Bronchial epithelial cell (primary cell): Measurements from ENCODE around the gene SEC24D. TPM values are rescaled to one million over a fixed set of nuclear protein-coding genes. Genes with fewer than 3 reads are reported as not detected.

Experiments
- DNase-seq: peaks from one replicate; pipeline ENCODE4 v3.0.0-alpha.2; 2010; ENCODE audit warnings: low read depth
- FAIRE-seq: peaks from 2 replicates; lab custom pipeline; 2011; peaks lifted over from hg19 to GRCh38; lab: Jason Lieb, UNC
- H3K27me3 ChIP-seq: 2 replicates; pipeline ENCODE4 v1.5.1; 2011; ENCODE audit warnings: low read length; ENCODE audit not compliant: control insufficient read depth, insufficient read depth
- H3K36me3 ChIP-seq: 2 replicates; pipeline ENCODE4 v1.5.1; 2011; ENCODE audit warnings: low read length; ENCODE audit not compliant: control insufficient read depth, insufficient read depth
- H3K4me3 ChIP-seq: 2 replicates; pipeline ENCODE4 v1.5.1; 2011; ENCODE audit warnings: mild to moderate bottlenecking, low read depth, low read length, control low read depth
- total RNA-seq: library from RNA; depleted of rRNA; stranded (reverse); fragments of >200 nt; gene quantifications from 2 replicates; pipeline ENCODE4 v1.2.1, GENCODE V29; 2014
- TF ChIP-seq, protein P1 (sequence below): IDR thresholded peaks from 2 replicates; pipeline ENCODE4 v1.5.1; 2011; ENCODE audit warnings: mild to moderate bottlenecking, moderate library complexity, low read length, control low read depth, inconsistent platforms; ENCODE audit not compliant: insufficient read depth, severe bottlenecking

SEC24D gene
- total RNA-seq, 1 donor from 2014 or later, result 18.4 TPM

DNA sequence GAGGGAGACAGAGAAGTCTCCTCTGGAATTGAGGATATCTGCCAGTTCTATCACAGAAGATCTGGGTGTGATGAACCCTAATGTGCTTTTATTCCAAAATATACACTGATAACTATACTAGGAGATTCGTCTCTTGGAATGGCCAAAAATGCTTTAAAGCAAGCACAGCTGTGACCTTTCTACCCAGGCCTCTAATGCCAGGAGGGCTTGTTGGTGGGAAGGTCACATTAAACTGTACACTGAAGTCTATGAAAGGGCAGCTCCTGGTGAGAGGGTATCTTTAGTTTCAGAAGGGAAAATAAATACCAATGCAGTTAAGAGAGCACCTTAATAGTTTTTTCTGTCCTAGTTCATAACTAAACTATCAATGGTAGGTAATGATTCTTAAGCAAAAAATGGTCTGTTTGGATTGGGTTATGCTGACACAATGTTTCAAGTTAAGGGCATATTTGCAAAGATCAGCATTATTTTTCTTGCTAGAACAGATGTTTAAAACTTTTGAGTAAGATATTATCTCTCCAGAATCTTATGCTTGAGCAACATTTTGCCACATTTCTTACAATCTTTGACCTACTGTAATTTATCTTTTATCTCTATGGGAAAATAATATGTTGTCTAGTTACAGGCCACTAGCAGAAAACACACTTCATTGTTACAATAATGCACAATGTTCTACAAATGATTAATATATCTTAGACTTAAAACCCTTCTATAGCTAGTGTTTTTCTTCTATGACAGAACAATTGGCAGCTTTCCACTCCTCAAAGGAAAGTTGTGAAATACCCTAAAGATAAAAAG lies 59.6 kb downstream of the SEC24D start:
- TF ChIP-seq, protein P1, sequence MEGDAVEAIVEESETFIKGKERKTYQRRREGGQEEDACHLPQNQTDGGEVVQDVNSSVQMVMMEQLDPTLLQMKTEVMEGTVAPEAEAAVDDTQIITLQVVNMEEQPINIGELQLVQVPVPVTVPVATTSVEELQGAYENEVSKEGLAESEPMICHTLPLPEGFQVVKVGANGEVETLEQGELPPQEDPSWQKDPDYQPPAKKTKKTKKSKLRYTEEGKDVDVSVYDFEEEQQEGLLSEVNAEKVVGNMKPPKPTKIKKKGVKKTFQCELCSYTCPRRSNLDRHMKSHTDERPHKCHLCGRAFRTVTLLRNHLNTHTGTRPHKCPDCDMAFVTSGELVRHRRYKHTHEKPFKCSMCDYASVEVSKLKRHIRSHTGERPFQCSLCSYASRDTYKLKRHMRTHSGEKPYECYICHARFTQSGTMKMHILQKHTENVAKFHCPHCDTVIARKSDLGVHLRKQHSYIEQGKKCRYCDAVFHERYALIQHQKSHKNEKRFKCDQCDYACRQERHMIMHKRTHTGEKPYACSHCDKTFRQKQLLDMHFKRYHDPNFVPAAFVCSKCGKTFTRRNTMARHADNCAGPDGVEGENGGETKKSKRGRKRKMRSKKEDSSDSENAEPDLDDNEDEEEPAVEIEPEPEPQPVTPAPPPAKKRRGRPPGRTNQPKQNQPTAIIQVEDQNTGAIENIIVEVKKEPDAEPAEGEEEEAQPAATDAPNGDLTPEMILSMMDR, result no peak
- DNase-seq (peak; percentile 26), FAIRE-seq (no peak)
- Histone ChIP-seq H3K4me3 (no peak overlapping the region), H3K36me3 (no peaks in the 10 kb centered on the region), H3K27me3 (no peaks in the 10 kb centered on the region)

DNA sequence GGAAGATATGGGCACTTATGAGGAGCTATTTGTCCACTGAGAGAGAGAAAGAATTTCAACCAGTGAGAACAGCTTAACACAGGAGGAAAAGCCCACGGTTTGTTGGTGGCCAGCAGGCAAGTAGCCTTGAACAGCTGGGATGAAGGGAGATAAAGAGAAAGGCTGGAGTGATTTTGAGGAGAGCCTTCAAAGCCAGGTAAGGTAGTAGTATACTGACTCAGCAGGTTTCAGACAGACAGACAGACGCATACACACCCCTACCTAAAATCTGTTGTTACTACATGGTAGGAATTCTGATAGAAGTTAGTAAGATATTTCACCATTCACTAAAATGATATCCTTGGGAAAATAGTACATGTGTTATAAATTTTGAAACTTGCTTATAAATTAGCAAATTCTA lies 60.5 kb downstream of the SEC24D start:
- FAIRE-seq (no peak), DNase-seq (peak; percentile 22)
- Histone ChIP-seq H3K27me3 (no peaks in the 10 kb centered on the region), H3K36me3 (no peaks in the 10 kb centered on the region), H3K4me3 (no peak overlapping the region)
- TF ChIP-seq, protein P1, result no peak

DNA sequence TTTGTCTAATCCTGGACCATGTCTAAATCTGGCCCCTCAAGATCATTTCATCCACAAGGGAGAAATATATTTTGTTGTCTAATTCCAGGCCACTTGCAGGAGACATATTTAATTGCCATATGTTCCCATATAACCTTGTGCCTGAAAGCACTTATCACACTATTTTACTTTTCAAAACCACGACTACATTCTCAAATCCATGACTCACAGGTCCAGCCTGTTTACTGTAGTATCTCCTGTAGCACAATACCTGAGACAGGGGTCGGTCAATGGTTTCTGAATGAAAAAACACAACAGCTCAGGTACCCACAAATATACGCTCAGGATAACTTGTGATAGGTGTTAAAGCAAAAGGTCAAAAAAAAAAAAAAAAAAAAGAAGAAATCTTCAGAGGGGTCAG lies 60.9 kb downstream of the SEC24D start:
- Histone ChIP-seq H3K27me3 (no peaks in the 10 kb centered on the region), H3K4me3 (no peak overlapping the region), H3K36me3 (no peaks in the 10 kb centered on the region)
- peak; percentile 60 for FAIRE-seq
- TF ChIP-seq, protein P1, result no peak
- DNase-seq, result peak; percentile 51

DNA sequence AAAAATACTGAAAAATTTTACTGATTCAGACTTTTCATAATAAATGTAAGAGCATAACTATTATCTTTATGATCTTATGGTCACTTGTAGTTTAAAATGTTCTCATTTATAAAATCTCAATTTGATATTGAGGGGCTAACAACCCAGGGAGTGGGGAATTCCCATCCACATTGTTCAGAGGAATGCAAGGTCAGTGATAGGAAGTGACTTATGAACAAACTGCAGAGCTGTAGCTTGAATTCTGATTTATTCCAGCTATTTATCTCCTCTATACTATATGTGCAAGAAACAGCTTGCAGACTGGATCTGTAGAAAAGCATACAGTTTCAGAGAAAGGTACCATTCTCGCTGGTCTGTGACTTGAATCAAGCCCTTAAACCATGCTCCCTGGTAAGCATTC lies 61.6 kb downstream of the SEC24D start:
- FAIRE-seq, result no peak
- no peaks in the 10 kb centered on the region for H3K36me3 ChIP-seq
- no peaks in the 10 kb centered on the region for H3K27me3 ChIP-seq
- DNase-seq, result no peak
- TF ChIP-seq, protein P1, result no peak
- no peak overlapping the region for H3K4me3 ChIP-seq

DNA sequence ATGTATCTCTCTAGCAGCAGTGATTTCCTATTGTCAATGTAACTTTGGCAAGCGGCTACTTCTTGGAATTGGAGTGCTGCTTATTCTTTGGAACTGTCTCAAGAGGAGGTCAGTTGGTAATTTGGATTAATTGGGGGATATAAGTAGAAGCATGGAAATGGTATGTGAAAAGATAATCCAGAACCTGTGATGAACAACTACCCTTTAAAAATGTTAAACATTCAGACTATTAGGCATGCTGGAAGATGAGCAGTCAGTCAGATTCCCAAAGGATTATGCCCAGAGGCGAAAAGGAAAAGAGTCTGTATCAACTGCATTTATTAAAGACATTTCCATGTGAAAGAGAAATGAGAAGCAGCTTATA lies 62.5 kb downstream of the SEC24D start:
- Histone ChIP-seq H3K4me3 (no peak overlapping the region), H3K36me3 (no peaks in the 10 kb centered on the region), H3K27me3 (no peaks in the 10 kb centered on the region)
- TF ChIP-seq, protein P1, result no peak
- FAIRE-seq, result no peak
- no peak for DNase-seq
